Measurements from ENCODE around the gene WNK2. TPM values are rescaled to one million over a fixed set of nuclear protein-coding genes. Genes with fewer than 3 reads are reported as not detected.

WNK2 gene
- total and polyA plus RNA-seq, 7 donors = 8.1 to 58.8 (median 35.5) TPM

- DNase-seq (no peak), ATAC-seq (peak in 2 of 4 donors; percentile 60 to 68)
- Histone ChIP-seq H3K4me1 (peaks cover 9% of the 10 kb centered on the region), H3K27ac (no peak overlapping the region), H3K27me3 (ENCODE audit: insufficient read depth in 3 of 3, low read length in 2 of 3) (no peaks in the 10 kb centered on the region), H3K4me3 (no peak overlapping the region), H3K9me3 (no peaks in the 10 kb centered on the region), H3K36me3 (ENCODE audit: insufficient read depth in 1 of 2, low read depth in 1 of 2) (no peaks in the 10 kb centered on the region)
- intact Hi-C loops (cut with DNase I) = loop anchor here in 1 of 2 donors (10.0 kb wide), 1 partner anchor 397 kb away; no protein-coding TSS in a partner anchor
- no peak for TF ChIP-seq CTCF (IDR thresholded peaks at IDR 0.05)
- WGBS, 3 donors = 42 to 53% (median 50%) methylated on average over 4 of the region's 4 CpGs
These were observed 16.1 kb upstream of the WNK2 start for GRCh38 chr9:93167838-93168237.

GRCh38 chr9:93168581-93168980 is 15.4 kb upstream of the WNK2 start:
- H3K27ac ChIP-seq = no peak overlapping the region
- H3K9me3 ChIP-seq = no peaks in the 10 kb centered on the region
- no peak for TF ChIP-seq CTCF (IDR thresholded peaks at IDR 0.05)
- H3K27me3 ChIP-seq (ENCODE audit: insufficient read depth in 3 of 3, low read length in 2 of 3) = no peaks in the 10 kb centered on the region
- H3K4me1 ChIP-seq = peaks cover 9% of the 10 kb centered on the region
- WGBS, 3 donors = 22 to 46% (median 30%) methylated on average over 5 of the region's 5 CpGs
- intact Hi-C loops (cut with DNase I) = loop anchor here in 1 of 2 donors (10.0 kb wide), 1 partner anchor 396 kb away; no protein-coding TSS in a partner anchor
- ATAC-seq = peak in 2 of 4 donors; percentile 72 to 74
- no peaks in the 10 kb centered on the region for H3K36me3 ChIP-seq (ENCODE audit: insufficient read depth in 1 of 2, low read depth in 1 of 2)
- no peak overlapping the region for H3K4me3 ChIP-seq
- no peak for DNase-seq

- no peak for ATAC-seq
- no peak overlapping the region for H3K4me3 ChIP-seq
- H3K27me3 ChIP-seq (ENCODE audit: insufficient read depth in 3 of 3, low read length in 2 of 3) = no peaks in the 10 kb centered on the region
- no peak for TF ChIP-seq CTCF (IDR thresholded peaks at IDR 0.05)
- no peak for DNase-seq
- H3K27ac ChIP-seq = no peak overlapping the region
- WGBS, 3 donors = 92 to 100% (median 96%) methylated on average over 1 of the region's 1 CpG
- no peaks in the 10 kb centered on the region for H3K9me3 ChIP-seq
- intact Hi-C loops (cut with DNase I) = loop anchor here in 1 of 2 donors (10.0 kb wide), 1 partner anchor 395 kb away; no protein-coding TSS in a partner anchor
- H3K4me1 ChIP-seq = peaks cover 9% of the 10 kb centered on the region
- no peaks in the 10 kb centered on the region for H3K36me3 ChIP-seq (ENCODE audit: insufficient read depth in 1 of 2, low read depth in 1 of 2)
These were observed 14.5 kb upstream of the WNK2 start for GRCh38 chr9:93169444-93169843.

- TF ChIP-seq CTCF (IDR thresholded peaks at IDR 0.05) = no peak
- Histone ChIP-seq H3K4me1 (peaks cover 9% of the 10 kb centered on the region), H3K4me3 (no peak overlapping the region), H3K36me3 (ENCODE audit: insufficient read depth in 1 of 2, low read depth in 1 of 2) (no peaks in the 10 kb centered on the region), H3K9me3 (no peaks in the 10 kb centered on the region), H3K27ac (no peak overlapping the region), H3K27me3 (ENCODE audit: insufficient read depth in 3 of 3, low read length in 2 of 3) (no peaks in the 10 kb centered on the region)
- DNase-seq (no peak), ATAC-seq (no peak)
- intact Hi-C loops (cut with DNase I) = loop anchor here in 1 of 2 donors (10.0 kb wide), 1 partner anchor 186 kb away; no protein-coding TSS in a partner anchor
- WGBS, 3 donors = 86 to 90% (median 86%) methylated on average over 8 of the region's 8 CpGs
These were observed 13.4 kb upstream of the WNK2 start for GRCh38 chr9:93170571-93170970.

All from psoas muscle (tissue), 8 donors.